ENCODE data around the gene BBS1. TPM values are rescaled to one million over a fixed set of nuclear protein-coding genes. Genes with fewer than 3 reads are reported as not detected.
"Not testable (repeated sequence)": the region's sequence is repeated elsewhere in the genome, so short reads cannot be mapped to it uniquely, and the experiment has no call there.

Gene BBS1
- 47.1 and 50.0 TPM in 2 replicates for total RNA-seq (2022)
- percentile 72 among the genes with signal in this experiment for Bru-seq, nascent RNA
- percentile 77 among the genes with signal in this experiment for BruChase-seq, experiment 1, labeled RNA remaining after a 2-hour chase
- percentile 78 among the genes with signal in this experiment for BruChase-seq, experiment 2, labeled RNA remaining after a 6-hour chase
- long read RNA-seq, transcript BBS1-201 (17 exons, 3,423 nt) = major isoform, 7 of 22 reads
- long read RNA-seq, partial matches to known transcripts = 9 of 22 reads
- long read RNA-seq, other reads (novel, unspliced or antisense) = 6 of 22 reads

DNA sequence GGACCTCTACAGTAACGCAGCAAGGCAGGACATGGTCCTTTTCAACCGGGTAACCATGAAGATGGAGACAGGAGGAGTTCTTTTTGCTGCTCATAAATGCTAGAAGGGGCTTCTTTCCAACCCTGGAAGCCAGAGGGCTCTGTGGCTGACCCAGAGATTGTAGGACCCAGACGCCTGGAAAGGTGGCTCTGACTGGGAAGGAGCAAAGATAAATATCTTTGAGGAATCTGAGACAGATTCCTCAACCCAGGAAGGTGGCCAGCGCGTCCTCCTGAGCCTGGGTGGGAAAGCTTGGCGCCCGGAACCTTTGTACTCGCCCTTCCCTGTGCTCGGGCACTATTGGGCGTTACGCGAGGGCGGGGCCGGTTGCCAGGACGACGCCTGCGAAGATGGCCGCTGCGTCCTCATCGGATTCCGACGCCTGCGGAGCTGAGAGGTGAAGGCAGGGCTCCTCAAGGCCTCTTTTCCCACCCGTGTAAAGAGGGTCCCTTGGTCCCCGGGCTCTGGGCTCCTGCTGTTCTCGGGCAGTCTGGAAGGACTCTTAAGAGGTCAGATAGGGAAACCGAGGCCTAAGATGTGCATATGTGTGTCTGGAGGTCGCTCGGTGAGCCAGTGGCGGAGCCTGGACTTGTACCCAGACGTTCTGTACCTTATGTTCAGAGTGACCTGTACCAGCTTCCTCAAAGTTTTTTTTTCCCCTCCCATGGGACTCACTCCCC, at the start of gene BBS1:
Gene BBS1 (plus strand): TSS at position 365 of the 719 bp plus-strand sequence. CDS start 25 bp downstream, at position 390.
- CTCF ChIA-PET = interaction anchor here (0.6 to 1.1 kb wide), 5 partner anchors 19 to 168 kb away, joined by 3 to 6 read pairs (median 4); partner anchors contain the start of genes CCDC87 and CCS
- H3K9me3 ChIP-seq = no peaks in the 10 kb centered on the region
- peaks cover 8% of the 10 kb centered on the region for H3K4me1 Mint-ChIP-seq (ENCODE audit: low read depth, unreplicated experiment)
- peak within 1 kb of the TSS; percentile 52 for H3K4me3 ChIP-seq (ENCODE audit: low read depth, low read length)
- TF ChIP-seq, protein P1, sequence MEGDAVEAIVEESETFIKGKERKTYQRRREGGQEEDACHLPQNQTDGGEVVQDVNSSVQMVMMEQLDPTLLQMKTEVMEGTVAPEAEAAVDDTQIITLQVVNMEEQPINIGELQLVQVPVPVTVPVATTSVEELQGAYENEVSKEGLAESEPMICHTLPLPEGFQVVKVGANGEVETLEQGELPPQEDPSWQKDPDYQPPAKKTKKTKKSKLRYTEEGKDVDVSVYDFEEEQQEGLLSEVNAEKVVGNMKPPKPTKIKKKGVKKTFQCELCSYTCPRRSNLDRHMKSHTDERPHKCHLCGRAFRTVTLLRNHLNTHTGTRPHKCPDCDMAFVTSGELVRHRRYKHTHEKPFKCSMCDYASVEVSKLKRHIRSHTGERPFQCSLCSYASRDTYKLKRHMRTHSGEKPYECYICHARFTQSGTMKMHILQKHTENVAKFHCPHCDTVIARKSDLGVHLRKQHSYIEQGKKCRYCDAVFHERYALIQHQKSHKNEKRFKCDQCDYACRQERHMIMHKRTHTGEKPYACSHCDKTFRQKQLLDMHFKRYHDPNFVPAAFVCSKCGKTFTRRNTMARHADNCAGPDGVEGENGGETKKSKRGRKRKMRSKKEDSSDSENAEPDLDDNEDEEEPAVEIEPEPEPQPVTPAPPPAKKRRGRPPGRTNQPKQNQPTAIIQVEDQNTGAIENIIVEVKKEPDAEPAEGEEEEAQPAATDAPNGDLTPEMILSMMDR (IDR thresholded peaks at IDR 0.05; ENCODE audit: insufficient read depth in 1 of 2, low read depth in 1 of 2, low read length in 1 of 2, severe bottlenecking in 1 of 2, unreplicated experiment in 1 of 2) = no peak
- no peaks in the 10 kb centered on the region for H3K9me3 Mint-ChIP-seq (ENCODE audit: unreplicated experiment)
- H3K4me3 Mint-ChIP-seq (ENCODE audit: unreplicated experiment) = peak within 1 kb of the TSS; percentile 97
- POLR2A ChIA-PET = interaction anchor here (0.6 to 1.4 kb wide), 4 partner anchors 30 to 168 kb away, joined by 4 to 6 read pairs (median 4); partner anchors contain the start of genes DPP3 and PELI3
- intact Hi-C loops (cut with micrococcal nuclease; ENCODE audit: unreplicated experiment) = loop anchor here (1.0 kb wide), 1 partner anchor 30 kb away; the partner anchor contains the start of gene DPP3
- H3K27me3 ChIP-seq (replicated peaks; ENCODE audit: control insufficient read depth, insufficient read depth, low read length) = no peaks in the 10 kb centered on the region
- no peaks in the 10 kb centered on the region for H3K27me3 Mint-ChIP-seq (ENCODE audit: insufficient read depth, unreplicated experiment)
- H3K36me3 ChIP-seq (ENCODE audit: control insufficient read depth, insufficient read depth, low read length) = no peaks in the 10 kb centered on the region
- BruUV-seq (replicated peaks) = no TSS peak
- H3K27ac Mint-ChIP-seq (ENCODE audit: unreplicated experiment) = peak within 1 kb of the TSS; percentile 93
- peak; percentile 94 to 96 for DNase-seq
- H3K4me1 ChIP-seq = peaks cover 5% of the 10 kb centered on the region
- peaks cover 19% of the 10 kb centered on the region for H3K36me3 Mint-ChIP-seq (ENCODE audit: insufficient read depth, unreplicated experiment)

DNA sequence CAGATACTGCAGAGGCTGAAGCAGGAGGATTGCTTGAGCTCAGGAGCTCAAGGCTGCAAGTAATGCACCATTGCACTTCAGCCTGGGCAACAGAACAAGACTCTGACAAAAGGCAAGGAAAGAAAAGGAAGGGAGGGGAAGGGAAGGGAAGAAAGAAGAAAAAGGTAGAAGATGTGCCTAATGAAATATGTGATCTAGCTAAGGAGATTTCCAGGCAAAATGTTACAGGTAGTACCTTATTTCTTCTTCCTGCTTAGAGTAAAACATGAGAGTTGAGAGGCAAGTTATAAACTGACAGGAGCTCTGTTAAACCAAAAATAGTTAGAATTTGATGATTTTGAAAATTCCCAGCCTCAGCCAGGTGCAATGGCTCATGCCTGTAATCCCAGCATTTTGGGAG, 48.4 kb upstream of the BBS1 start:
- no peaks in the 10 kb centered on the region for H3K27me3 ChIP-seq (replicated peaks; ENCODE audit: control insufficient read depth, insufficient read depth, low read length)
- H3K36me3 ChIP-seq (ENCODE audit: control insufficient read depth, insufficient read depth, low read length) = no peaks in the 10 kb centered on the region
- no peak overlapping the region for H3K27ac Mint-ChIP-seq (ENCODE audit: unreplicated experiment)
- H3K27me3 Mint-ChIP-seq (ENCODE audit: insufficient read depth, unreplicated experiment) = no peaks in the 10 kb centered on the region
- H3K9me3 Mint-ChIP-seq (ENCODE audit: unreplicated experiment) = peaks cover 17% of the 10 kb centered on the region
- peaks cover 22% of the 10 kb centered on the region for H3K4me1 ChIP-seq
- peaks cover 6% of the 10 kb centered on the region for H3K36me3 Mint-ChIP-seq (ENCODE audit: insufficient read depth, unreplicated experiment)
- no TSS peak for BruUV-seq (replicated peaks)
- intact Hi-C loops (cut with micrococcal nuclease; ENCODE audit: unreplicated experiment) = no loop called here
- H3K4me3 ChIP-seq (ENCODE audit: low read depth, low read length) = no peak overlapping the region
- POLR2A ChIA-PET = no interaction called here
- TF ChIP-seq, protein P1 (IDR thresholded peaks at IDR 0.05; ENCODE audit: insufficient read depth in 1 of 2, low read depth in 1 of 2, low read length in 1 of 2, severe bottlenecking in 1 of 2, unreplicated experiment in 1 of 2) = no peak
- H3K9me3 ChIP-seq = peaks cover 4% of the 10 kb centered on the region; the same call in 1 of the 2 replicates
- CTCF ChIA-PET = interaction anchor here (0.9 kb wide), 1 partner anchor 23 kb away, joined by 4 read pairs; the partner anchor contains the start of gene MRPL11
- no peak overlapping the region for H3K4me3 Mint-ChIP-seq (ENCODE audit: unreplicated experiment)
- peaks cover 24% of the 10 kb centered on the region for H3K4me1 Mint-ChIP-seq (ENCODE audit: low read depth, unreplicated experiment)
- DNase-seq = no peak

DNA sequence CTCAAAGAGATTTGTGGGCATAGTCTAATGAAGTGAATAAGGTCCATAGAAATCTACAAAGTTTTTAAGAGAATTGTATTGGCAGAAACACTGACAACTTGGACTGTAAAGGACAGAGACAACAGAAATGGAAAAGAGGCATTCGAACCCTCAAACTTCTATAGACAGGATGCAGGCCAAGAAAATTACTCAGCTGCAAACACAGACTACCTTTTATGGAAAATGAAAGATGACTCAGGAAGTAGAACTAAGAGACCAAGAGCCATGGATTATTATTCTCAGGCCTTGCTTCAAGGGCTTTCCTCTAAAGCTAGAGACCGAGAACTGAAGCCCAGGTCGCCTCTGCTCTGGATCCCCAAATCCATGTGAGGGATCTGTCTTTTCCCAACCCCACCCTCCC, 47.5 kb upstream of the BBS1 start:
- POLR2A ChIA-PET = no interaction called here
- no peaks in the 10 kb centered on the region for H3K27me3 ChIP-seq (replicated peaks; ENCODE audit: control insufficient read depth, insufficient read depth, low read length)
- Mint-ChIP-seq H3K27me3 (ENCODE audit: insufficient read depth, unreplicated experiment) (no peaks in the 10 kb centered on the region), H3K4me1 (ENCODE audit: low read depth, unreplicated experiment) (peaks cover 30% of the 10 kb centered on the region), H3K9me3 (ENCODE audit: unreplicated experiment) (peaks cover 17% of the 10 kb centered on the region), H3K4me3 (ENCODE audit: unreplicated experiment) (no peak overlapping the region), H3K27ac (ENCODE audit: unreplicated experiment) (no peak overlapping the region), H3K36me3 (ENCODE audit: insufficient read depth, unreplicated experiment) (peaks cover 6% of the 10 kb centered on the region)
- TF ChIP-seq, protein P1 (IDR thresholded peaks at IDR 0.05; ENCODE audit: insufficient read depth in 1 of 2, low read depth in 1 of 2, low read length in 1 of 2, severe bottlenecking in 1 of 2, unreplicated experiment in 1 of 2) = no peak
- intact Hi-C loops (cut with micrococcal nuclease; ENCODE audit: unreplicated experiment) = no loop called here
- CTCF ChIA-PET = interaction anchor here (1.2 kb wide), 1 partner anchor 24 kb away, joined by 4 read pairs; the partner anchor contains the start of gene MRPL11
- DNase-seq = no peak
- peaks cover 4% of the 10 kb centered on the region; the same call in 1 of the 2 replicates for H3K9me3 ChIP-seq
- H3K36me3 ChIP-seq (ENCODE audit: control insufficient read depth, insufficient read depth, low read length) = no peaks in the 10 kb centered on the region
- no TSS peak for BruUV-seq (replicated peaks)
- no peak overlapping the region for H3K4me3 ChIP-seq (ENCODE audit: low read depth, low read length)
- peaks cover 28% of the 10 kb centered on the region for H3K4me1 ChIP-seq

DNA sequence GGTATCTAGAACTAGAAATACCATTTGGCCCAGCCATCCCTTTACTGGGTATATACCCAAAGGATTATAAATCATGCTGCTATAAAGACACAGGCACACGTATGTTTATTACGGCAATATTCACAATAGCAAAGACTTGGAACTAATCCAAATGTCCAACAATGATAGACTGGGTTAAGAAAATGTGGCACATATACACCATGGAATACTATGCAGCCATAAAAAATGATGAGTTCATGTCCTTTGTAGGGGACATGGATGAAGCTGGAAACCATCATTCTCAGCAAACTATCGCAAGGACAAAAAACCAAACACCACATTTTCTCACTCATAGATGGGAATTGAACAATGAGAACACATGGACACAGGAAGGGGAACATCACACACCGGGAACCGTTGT, 46.3 kb upstream of the BBS1 start:
- DNase-seq; BruUV-seq (replicated peaks); H3K36me3 Mint-ChIP-seq (ENCODE audit: insufficient read depth, unreplicated experiment); H3K9me3 ChIP-seq; H3K4me3 ChIP-seq (ENCODE audit: low read depth, low read length); H3K27ac Mint-ChIP-seq (ENCODE audit: unreplicated experiment); intact Hi-C loops (cut with micrococcal nuclease; ENCODE audit: unreplicated experiment); H3K27me3 ChIP-seq (replicated peaks; ENCODE audit: control insufficient read depth, insufficient read depth, low read length); H3K27me3 Mint-ChIP-seq (ENCODE audit: insufficient read depth, unreplicated experiment); H3K36me3 ChIP-seq (ENCODE audit: control insufficient read depth, insufficient read depth, low read length); H3K4me3 Mint-ChIP-seq (ENCODE audit: unreplicated experiment): not testable (repeated sequence)
- Mint-ChIP-seq H3K9me3 (ENCODE audit: unreplicated experiment) (peaks cover 17% of the 10 kb centered on the region), H3K4me1 (ENCODE audit: low read depth, unreplicated experiment) (peaks cover 22% of the 10 kb centered on the region)
- POLR2A ChIA-PET = interaction anchor here (3.1 kb wide), 1 partner anchor 15 kb away, joined by 98 read pairs; the partner anchor contains the start of gene DPP3
- H3K4me1 ChIP-seq = peaks cover 25% of the 10 kb centered on the region
- CTCF ChIA-PET = interaction anchor here (0.7 kb wide), 1 partner anchor 211 kb away, joined by 4 read pairs; no protein-coding TSS in a partner anchor

Measured in Caco-2 (cell line).